ENCODE data around the gene CCR4.
"Not testable (repeated sequence)": the region's sequence is repeated elsewhere in the genome, so short reads cannot be mapped to it uniquely, and the experiment has no call there.

The CCR4 gene

DNA sequence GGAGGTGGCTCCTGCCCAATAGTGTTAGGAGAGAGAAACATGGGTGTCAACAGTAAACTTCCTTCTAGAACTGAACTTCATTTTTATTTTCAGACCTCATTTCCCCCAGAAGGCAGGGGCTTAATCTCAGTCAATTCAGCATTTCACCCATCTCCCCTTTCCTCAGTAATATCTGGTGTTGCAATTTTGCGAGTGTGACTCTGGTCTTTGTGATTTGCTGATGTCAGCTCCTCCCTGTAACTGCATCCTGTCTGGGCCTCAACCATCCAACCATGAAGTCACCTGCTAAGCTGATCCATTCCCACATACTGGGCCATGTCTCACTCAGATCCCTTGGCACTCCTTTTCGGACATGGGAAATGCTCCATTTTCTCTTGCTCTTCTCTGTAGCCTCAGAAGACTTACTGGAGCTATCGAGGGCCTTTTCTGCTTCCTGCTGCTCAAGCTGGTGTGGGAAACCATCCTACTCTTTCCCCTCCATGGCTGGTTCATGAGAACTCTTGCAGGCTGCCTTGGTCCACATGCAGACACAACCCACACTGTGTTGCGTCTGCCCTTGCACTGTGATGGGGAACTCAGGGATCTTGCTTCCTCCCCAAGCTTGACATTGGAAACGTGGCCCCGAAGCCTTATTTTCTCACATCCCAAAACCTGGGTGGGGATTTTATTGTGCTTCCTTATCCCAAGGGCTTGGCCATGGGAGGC is 24.6 kb downstream of the CCR4 start:
- H3K4me3 ChIP-seq (ENCODE audit: insufficient read depth, low read depth, low read length, poor library complexity, severe bottlenecking): no peak overlapping the region
- no peaks in the 10 kb centered on the region for H3K27me3 ChIP-seq (replicated peaks; ENCODE audit: control insufficient read depth, insufficient read depth, low read length, poor library complexity, severe bottlenecking)
- no peaks in the 10 kb centered on the region for H3K36me3 ChIP-seq (ENCODE audit: control insufficient read depth, insufficient read depth, low read length)
- peaks cover 20% of the 10 kb centered on the region for H3K4me1 ChIP-seq (ENCODE audit: control insufficient read depth, insufficient read depth, low read length, poor library complexity, severe bottlenecking)
- H3K27ac ChIP-seq (ENCODE audit: insufficient read depth, low read length, poor library complexity, severe bottlenecking): no peak overlapping the region
- DNase-seq: no peak
- no peaks in the 10 kb centered on the region for H3K9me3 ChIP-seq (ENCODE audit: control insufficient read depth, low read length)

DNA sequence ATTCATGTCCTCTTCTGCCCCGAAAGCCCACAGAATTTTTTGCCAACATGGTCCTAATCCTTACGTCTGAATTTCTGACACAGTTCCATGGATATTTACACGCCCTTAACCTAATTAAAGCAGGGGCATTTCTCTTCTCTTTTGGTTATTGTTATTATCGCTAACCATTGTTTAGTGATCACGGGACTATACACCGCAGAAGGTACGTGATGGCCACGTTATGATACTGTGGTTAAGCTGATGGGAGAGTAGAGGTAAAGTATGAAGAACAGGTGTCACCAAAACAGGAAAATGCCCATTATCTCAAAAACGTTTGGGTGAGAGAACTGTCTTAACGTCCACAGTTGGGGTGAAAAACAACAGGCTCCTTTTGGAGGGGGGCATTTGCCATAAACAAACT is 26.4 kb downstream of the CCR4 start:
- DNase-seq: no peak
- H3K27ac ChIP-seq (ENCODE audit: insufficient read depth, low read length, poor library complexity, severe bottlenecking): no peak overlapping the region
- H3K27me3 ChIP-seq (replicated peaks; ENCODE audit: control insufficient read depth, insufficient read depth, low read length, poor library complexity, severe bottlenecking): no peaks in the 10 kb centered on the region

DNA sequence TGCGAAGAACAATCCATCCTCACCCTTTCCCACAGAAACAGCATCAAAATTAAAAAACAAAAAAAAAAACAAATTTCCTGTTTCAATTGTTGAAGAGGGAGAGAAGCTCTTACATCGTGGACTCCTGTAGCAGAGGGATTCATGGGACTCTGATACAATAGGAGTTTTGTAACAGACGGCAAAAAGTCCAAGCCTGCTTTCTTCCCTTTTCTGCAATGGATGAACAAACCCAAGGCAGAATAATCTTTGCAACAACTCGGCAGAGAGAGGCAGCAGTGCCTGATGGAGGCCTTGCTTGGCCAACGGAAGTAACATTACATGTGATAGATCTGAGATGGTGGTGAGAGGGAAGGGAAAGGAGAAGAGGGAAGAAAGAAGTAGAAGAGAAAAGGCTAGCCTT is 26.9 kb downstream of the CCR4 start:
- no peak for DNase-seq
- no peaks in the 10 kb centered on the region for H3K36me3 ChIP-seq (ENCODE audit: control insufficient read depth, insufficient read depth, low read length)
- no peak overlapping the region for H3K4me3 ChIP-seq (ENCODE audit: insufficient read depth, low read depth, low read length, poor library complexity, severe bottlenecking)
- no peaks in the 10 kb centered on the region for H3K9me3 ChIP-seq (ENCODE audit: control insufficient read depth, low read length)
- H3K27ac ChIP-seq (ENCODE audit: insufficient read depth, low read length, poor library complexity, severe bottlenecking): no peak overlapping the region
- H3K27me3 ChIP-seq (replicated peaks; ENCODE audit: control insufficient read depth, insufficient read depth, low read length, poor library complexity, severe bottlenecking): no peaks in the 10 kb centered on the region
- H3K4me1 ChIP-seq (ENCODE audit: control insufficient read depth, insufficient read depth, low read length, poor library complexity, severe bottlenecking): peaks cover 20% of the 10 kb centered on the region

More for the DNA sequence above, 26.4 kb downstream of the CCR4 start:
- H3K4me3 ChIP-seq (ENCODE audit: insufficient read depth, low read depth, low read length, poor library complexity, severe bottlenecking): no peak overlapping the region
- no peaks in the 10 kb centered on the region for H3K36me3 ChIP-seq (ENCODE audit: control insufficient read depth, insufficient read depth, low read length)
- H3K4me1 ChIP-seq (ENCODE audit: control insufficient read depth, insufficient read depth, low read length, poor library complexity, severe bottlenecking): peaks cover 20% of the 10 kb centered on the region
- no peaks in the 10 kb centered on the region for H3K9me3 ChIP-seq (ENCODE audit: control insufficient read depth, low read length)

DNA sequence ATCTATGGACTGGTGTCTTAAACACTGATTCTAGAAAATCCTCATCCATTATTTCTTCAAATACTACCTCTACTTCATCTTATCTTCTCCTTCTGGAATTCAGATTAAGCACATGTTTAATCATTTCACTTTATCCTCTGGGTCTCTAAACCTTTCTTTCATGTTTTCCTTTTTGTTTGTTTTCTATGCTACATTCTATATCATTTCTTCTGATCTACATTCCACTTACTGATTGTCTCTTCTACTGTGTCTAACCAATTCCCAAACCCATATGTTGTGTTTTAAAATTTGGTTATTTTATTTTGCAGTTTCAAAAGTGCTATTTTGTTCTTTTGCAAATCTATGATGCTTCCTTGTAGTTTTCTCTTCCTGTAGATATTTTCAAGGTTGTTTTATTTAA is 31.7 kb downstream of the CCR4 start:
- Histone ChIP-seq H3K4me3 (ENCODE audit: insufficient read depth, low read depth, low read length, poor library complexity, severe bottlenecking) (no peak overlapping the region), H3K27ac (ENCODE audit: insufficient read depth, low read length, poor library complexity, severe bottlenecking) (no peak overlapping the region), H3K4me1 (ENCODE audit: control insufficient read depth, insufficient read depth, low read length, poor library complexity, severe bottlenecking) (peaks cover 3% of the 10 kb centered on the region), H3K27me3 (replicated peaks; ENCODE audit: control insufficient read depth, insufficient read depth, low read length, poor library complexity, severe bottlenecking) (no peaks in the 10 kb centered on the region), H3K9me3 (ENCODE audit: control insufficient read depth, low read length) (no peaks in the 10 kb centered on the region), H3K36me3 (ENCODE audit: control insufficient read depth, insufficient read depth, low read length) (no peaks in the 10 kb centered on the region)
- DNase-seq: no peak

DNA sequence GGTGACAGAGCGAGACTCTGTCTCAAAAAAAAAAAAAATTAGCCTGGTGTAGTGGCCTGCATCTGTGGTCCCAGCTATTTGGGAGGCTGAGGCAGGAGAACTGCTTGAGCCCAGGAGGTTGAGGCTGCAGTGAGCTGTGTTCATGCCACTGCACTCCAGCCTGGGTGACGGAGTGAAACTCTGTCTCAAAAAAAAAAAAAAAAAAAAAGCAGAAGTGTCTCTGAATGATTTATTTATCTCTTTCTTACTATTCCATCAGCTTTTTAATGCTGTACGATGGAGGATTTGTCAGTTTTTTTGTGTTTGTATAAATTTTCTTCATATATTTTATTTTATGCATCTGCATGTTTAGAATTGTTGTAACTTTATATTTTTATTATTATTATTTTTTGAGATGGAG is 33.5 kb downstream of the CCR4 start:
- H3K4me1 ChIP-seq (ENCODE audit: control insufficient read depth, insufficient read depth, low read length, poor library complexity, severe bottlenecking); H3K4me3 ChIP-seq (ENCODE audit: insufficient read depth, low read depth, low read length, poor library complexity, severe bottlenecking); H3K36me3 ChIP-seq (ENCODE audit: control insufficient read depth, insufficient read depth, low read length); H3K27ac ChIP-seq (ENCODE audit: insufficient read depth, low read length, poor library complexity, severe bottlenecking); H3K9me3 ChIP-seq (ENCODE audit: control insufficient read depth, low read length); H3K27me3 ChIP-seq (replicated peaks; ENCODE audit: control insufficient read depth, insufficient read depth, low read length, poor library complexity, severe bottlenecking); DNase-seq: not testable (repeated sequence)

DNA sequence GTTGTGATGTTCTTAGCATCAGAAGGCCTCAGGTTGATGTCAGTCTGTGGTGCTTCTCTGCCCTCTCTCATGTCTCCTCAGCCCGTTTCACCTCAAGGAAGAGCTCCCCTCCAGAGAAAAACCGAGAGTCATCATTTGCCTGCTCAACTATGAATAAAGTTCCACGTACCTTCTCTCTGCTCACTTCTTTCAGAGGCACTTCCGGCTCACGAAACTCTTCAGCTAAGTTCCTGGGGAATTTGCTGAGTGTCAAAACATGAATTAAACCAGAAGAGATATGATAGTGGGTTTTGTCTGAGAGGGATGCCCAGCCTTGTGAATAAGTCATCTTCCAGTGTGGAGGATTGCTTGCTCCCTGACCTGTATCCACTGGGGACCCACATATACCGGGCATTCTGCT is 37.7 kb downstream of the CCR4 start:
- Histone ChIP-seq H3K27ac (ENCODE audit: insufficient read depth, low read length, poor library complexity, severe bottlenecking) (no peak overlapping the region), H3K4me3 (ENCODE audit: insufficient read depth, low read depth, low read length, poor library complexity, severe bottlenecking) (no peak overlapping the region), H3K36me3 (ENCODE audit: control insufficient read depth, insufficient read depth, low read length) (no peaks in the 10 kb centered on the region), H3K9me3 (ENCODE audit: control insufficient read depth, low read length) (no peaks in the 10 kb centered on the region), H3K4me1 (ENCODE audit: control insufficient read depth, insufficient read depth, low read length, poor library complexity, severe bottlenecking) (peaks cover 16% of the 10 kb centered on the region), H3K27me3 (replicated peaks; ENCODE audit: control insufficient read depth, insufficient read depth, low read length, poor library complexity, severe bottlenecking) (no peaks in the 10 kb centered on the region)
- no peak for DNase-seq

DNA sequence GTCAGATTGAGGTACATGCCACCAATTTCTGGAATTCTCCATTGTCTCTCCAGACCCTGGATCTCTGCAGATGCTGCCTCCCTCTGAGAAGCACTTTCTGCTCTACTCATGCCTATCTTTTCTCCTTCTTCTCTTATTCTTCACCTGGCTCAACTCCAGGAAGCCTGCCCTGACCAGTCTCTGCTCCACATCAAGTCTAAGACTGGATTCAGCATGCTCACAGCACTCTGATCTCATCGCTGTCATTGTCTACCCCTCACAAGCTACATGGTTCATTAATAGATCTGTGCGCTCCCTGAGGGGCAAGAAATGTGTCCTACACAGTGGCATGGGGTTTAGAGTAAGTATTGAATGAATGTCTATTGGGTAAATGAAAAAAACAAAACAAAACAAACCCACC is 38.7 kb downstream of the CCR4 start:
- Histone ChIP-seq H3K27ac (ENCODE audit: insufficient read depth, low read length, poor library complexity, severe bottlenecking) (no peak overlapping the region), H3K4me1 (ENCODE audit: control insufficient read depth, insufficient read depth, low read length, poor library complexity, severe bottlenecking) (peaks cover 16% of the 10 kb centered on the region)
- DNase-seq: no peak

DNA sequence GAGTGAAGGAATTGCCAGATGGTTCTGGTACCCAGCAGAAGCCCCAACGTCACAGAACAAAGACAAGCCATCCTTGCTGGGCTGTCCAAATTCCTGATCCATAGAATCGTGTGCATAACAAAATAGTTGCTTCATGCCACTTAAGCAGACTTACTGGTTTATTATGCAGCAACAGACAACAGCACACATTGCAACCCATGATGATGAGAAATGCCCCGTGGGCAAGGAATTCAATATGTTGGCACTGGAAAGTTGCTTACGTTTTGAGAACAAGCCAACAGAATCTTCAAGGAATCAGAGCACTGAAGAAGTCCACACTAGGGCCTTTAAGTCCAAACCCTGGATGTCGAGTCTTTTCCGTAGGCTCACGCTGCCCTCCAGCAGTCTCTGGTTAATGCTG is 40.3 kb downstream of the CCR4 start:
- no peak for DNase-seq
- H3K4me3 ChIP-seq (ENCODE audit: insufficient read depth, low read depth, low read length, poor library complexity, severe bottlenecking): no peak overlapping the region

More for the DNA sequence above, 38.7 kb downstream of the CCR4 start:
- no peak overlapping the region for H3K4me3 ChIP-seq (ENCODE audit: insufficient read depth, low read depth, low read length, poor library complexity, severe bottlenecking)
- no peaks in the 10 kb centered on the region for H3K9me3 ChIP-seq (ENCODE audit: control insufficient read depth, low read length)
- no peaks in the 10 kb centered on the region for H3K27me3 ChIP-seq (replicated peaks; ENCODE audit: control insufficient read depth, insufficient read depth, low read length, poor library complexity, severe bottlenecking)
- no peaks in the 10 kb centered on the region for H3K36me3 ChIP-seq (ENCODE audit: control insufficient read depth, insufficient read depth, low read length)

DNA sequence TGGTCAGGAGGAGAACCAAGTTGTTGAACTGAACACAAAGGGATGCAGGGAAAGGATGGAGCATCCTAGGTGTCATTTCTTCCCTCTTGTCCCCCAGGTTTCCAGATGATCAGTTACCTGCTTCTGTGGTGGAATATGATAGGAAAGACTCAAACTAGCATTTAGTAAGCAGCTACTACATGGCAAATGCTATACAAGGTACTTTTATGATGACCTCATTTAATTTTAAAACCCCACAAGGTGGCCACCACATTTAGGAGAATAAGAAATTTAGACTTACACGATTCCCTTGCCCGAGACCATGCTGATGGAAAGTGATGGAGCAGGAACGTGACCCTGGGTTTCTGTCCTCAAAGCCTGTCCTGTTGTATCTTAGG is 40.9 kb downstream of the CCR4 start:
- DNase-seq: no peak
- Histone ChIP-seq H3K27me3 (replicated peaks; ENCODE audit: control insufficient read depth, insufficient read depth, low read length, poor library complexity, severe bottlenecking) (no peaks in the 10 kb centered on the region), H3K4me1 (ENCODE audit: control insufficient read depth, insufficient read depth, low read length, poor library complexity, severe bottlenecking) (peaks cover 19% of the 10 kb centered on the region), H3K27ac (ENCODE audit: insufficient read depth, low read length, poor library complexity, severe bottlenecking) (peak overlapping the region; percentile 35), H3K36me3 (ENCODE audit: control insufficient read depth, insufficient read depth, low read length) (no peaks in the 10 kb centered on the region), H3K9me3 (ENCODE audit: control insufficient read depth, low read length) (no peaks in the 10 kb centered on the region), H3K4me3 (ENCODE audit: insufficient read depth, low read depth, low read length, poor library complexity, severe bottlenecking) (no peak overlapping the region)

More for the DNA sequence above, 40.3 kb downstream of the CCR4 start:
- H3K27me3 ChIP-seq (replicated peaks; ENCODE audit: control insufficient read depth, insufficient read depth, low read length, poor library complexity, severe bottlenecking): no peaks in the 10 kb centered on the region
- peaks cover 19% of the 10 kb centered on the region for H3K4me1 ChIP-seq (ENCODE audit: control insufficient read depth, insufficient read depth, low read length, poor library complexity, severe bottlenecking)
- no peak overlapping the region for H3K27ac ChIP-seq (ENCODE audit: insufficient read depth, low read length, poor library complexity, severe bottlenecking)
- no peaks in the 10 kb centered on the region for H3K9me3 ChIP-seq (ENCODE audit: control insufficient read depth, low read length)
- H3K36me3 ChIP-seq (ENCODE audit: control insufficient read depth, insufficient read depth, low read length): no peaks in the 10 kb centered on the region

DNA sequence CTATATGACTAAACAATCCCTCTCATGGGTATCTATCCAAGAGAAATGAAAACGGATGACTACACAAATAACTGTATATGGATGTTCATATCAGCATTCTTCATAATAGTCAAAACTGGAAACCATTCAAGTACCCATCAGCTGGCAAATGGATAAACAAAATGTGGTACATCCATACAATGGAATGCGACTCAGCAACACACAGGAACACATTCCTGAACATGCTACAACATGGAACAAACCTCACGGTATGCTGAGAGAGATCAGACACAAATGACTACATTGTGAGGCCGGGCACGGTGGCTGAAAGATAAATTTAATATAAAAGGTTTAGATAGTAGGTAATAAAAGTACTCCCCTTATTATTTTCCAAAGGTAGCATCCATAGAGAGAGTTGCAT is 42.6 kb downstream of the CCR4 start:
- no peak overlapping the region for H3K27ac ChIP-seq (ENCODE audit: insufficient read depth, low read length, poor library complexity, severe bottlenecking)
- no peaks in the 10 kb centered on the region for H3K36me3 ChIP-seq (ENCODE audit: control insufficient read depth, insufficient read depth, low read length)
- H3K4me1 ChIP-seq (ENCODE audit: control insufficient read depth, insufficient read depth, low read length, poor library complexity, severe bottlenecking): peaks cover 30% of the 10 kb centered on the region
- H3K27me3 ChIP-seq (replicated peaks; ENCODE audit: control insufficient read depth, insufficient read depth, low read length, poor library complexity, severe bottlenecking): no peaks in the 10 kb centered on the region
- no peaks in the 10 kb centered on the region for H3K9me3 ChIP-seq (ENCODE audit: control insufficient read depth, low read length)
- no peak for DNase-seq
- no peak overlapping the region for H3K4me3 ChIP-seq (ENCODE audit: insufficient read depth, low read depth, low read length, poor library complexity, severe bottlenecking)

All from effector memory CD4-positive, alpha-beta T cell (primary cell).